OCI-LY3 (cell line): ENCODE results near the gene CKAP4.

Source experiments
- H2AFZ ChIP-seq: fragments of 200-600, 300-600 bp; shearing (Covaris generic); 2 replicates; pipeline ENCODE4 v1.6.0; 2014; ENCODE audit warnings: antibody characterized with exemption, low read depth, low read length
- H3K27ac ChIP-seq: fragments of 200-600, 300-600 bp; sonication (generic); 2 replicates; pipeline ENCODE4 v1.5.1; 2014; ENCODE audit warnings: mild to moderate bottlenecking, low read length, moderate library complexity, mixed read lengths
- H3K27me3 ChIP-seq: fragments of 200-600, 300-600 bp; sonication (generic); 2 replicates; pipeline ENCODE4 v1.6.1; 2014; ENCODE audit warnings: low read depth, low read length, mixed read lengths
- H3K36me3 ChIP-seq: fragments of 200-600, 300-600 bp; sonication (generic); replicated peaks from 2 replicates; pipeline ENCODE3; 2014; ENCODE audit warnings: low read depth, low read length, mixed read lengths
- H3K4me1 ChIP-seq: fragments of 300-600, 200-600 bp; sonication (generic); 2 replicates; pipeline ENCODE4 v1.6.1; 2014; ENCODE audit warnings: low read length, mixed read lengths
- H3K4me2 ChIP-seq: fragments of 200-600, 300-600 bp; sonication (generic); 2 replicates; pipeline ENCODE4 v1.6.1; 2014; ENCODE audit warnings: low read length, mixed read lengths
- H3K4me3 ChIP-seq: fragments of 300-600, 200-600 bp; sonication (generic); 2 replicates; pipeline ENCODE4 v1.5.1; 2014; ENCODE audit warnings: antibody characterized with exemption, mild to moderate bottlenecking, low read length, moderate library complexity
- H3K79me2 ChIP-seq: fragments of 300-600, 200-600 bp; shearing (Covaris generic); 2 replicates; pipeline ENCODE4 v1.6.1; 2014; ENCODE audit warnings: mild to moderate bottlenecking, low read length, mixed read lengths
- H3K9ac ChIP-seq: fragments of 300-600, 200-600 bp; shearing (Covaris generic); 2 replicates; pipeline ENCODE4 v1.6.0; 2014; ENCODE audit warnings: mild to moderate bottlenecking, low read length, moderate library complexity
- H3K9me3 ChIP-seq: fragments of 200-600, 300-600 bp; shearing (Covaris generic); 2 replicates; pipeline ENCODE4 v1.6.1; 2014; ENCODE audit warnings: low read length, mixed read lengths; ENCODE audit not compliant: insufficient read depth
- H4K20me1 ChIP-seq: fragments of 200-600, 300-600 bp; sonication (generic); 2 replicates; pipeline ENCODE4 v1.6.1; 2016; ENCODE audit warnings: low read length, mixed read lengths; ENCODE audit not compliant: insufficient read depth
- EZH2phosphoT487 ChIP-seq: fragments of 200-600 bp; shearing (Covaris generic); IDR thresholded peaks from 2 replicates; pipeline ENCODE4 v1.6.1; 2018; ENCODE audit warnings: antibody characterized with exemption, mixed run types, low read depth
- TF ChIP-seq, protein P1 (sequence below): fragments of 200-600, 300-600 bp; sonication (generic); IDR thresholded peaks from 2 replicates; pipeline ENCODE4 v1.5.1; 2014; ENCODE audit warnings: antibody characterized with exemption, low read length, low read depth

Gene CKAP4

GRCh38 chr12:106192659-106193393, 55.0 kb downstream of the CKAP4 start:
- Histone ChIP-seq H3K4me2 (no peak overlapping the region), H3K27me3 (peaks cover 14% of the 10 kb centered on the region; the same call in 1 of the 2 replicates), H3K9me3 (no peaks in the 10 kb centered on the region), H3K4me3 (no peak overlapping the region), H3K27ac (no peak overlapping the region), H3K9ac (no peak overlapping the region), H4K20me1 (no peaks in the 10 kb centered on the region), H3K4me1 (no peaks in the 10 kb centered on the region), H3K36me3 (no peaks in the 10 kb centered on the region), H2AFZ (no peak overlapping the region), H3K79me2 (no peaks in the 10 kb centered on the region)
- TF ChIP-seq, protein P1, sequence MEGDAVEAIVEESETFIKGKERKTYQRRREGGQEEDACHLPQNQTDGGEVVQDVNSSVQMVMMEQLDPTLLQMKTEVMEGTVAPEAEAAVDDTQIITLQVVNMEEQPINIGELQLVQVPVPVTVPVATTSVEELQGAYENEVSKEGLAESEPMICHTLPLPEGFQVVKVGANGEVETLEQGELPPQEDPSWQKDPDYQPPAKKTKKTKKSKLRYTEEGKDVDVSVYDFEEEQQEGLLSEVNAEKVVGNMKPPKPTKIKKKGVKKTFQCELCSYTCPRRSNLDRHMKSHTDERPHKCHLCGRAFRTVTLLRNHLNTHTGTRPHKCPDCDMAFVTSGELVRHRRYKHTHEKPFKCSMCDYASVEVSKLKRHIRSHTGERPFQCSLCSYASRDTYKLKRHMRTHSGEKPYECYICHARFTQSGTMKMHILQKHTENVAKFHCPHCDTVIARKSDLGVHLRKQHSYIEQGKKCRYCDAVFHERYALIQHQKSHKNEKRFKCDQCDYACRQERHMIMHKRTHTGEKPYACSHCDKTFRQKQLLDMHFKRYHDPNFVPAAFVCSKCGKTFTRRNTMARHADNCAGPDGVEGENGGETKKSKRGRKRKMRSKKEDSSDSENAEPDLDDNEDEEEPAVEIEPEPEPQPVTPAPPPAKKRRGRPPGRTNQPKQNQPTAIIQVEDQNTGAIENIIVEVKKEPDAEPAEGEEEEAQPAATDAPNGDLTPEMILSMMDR: no peak
- no peak for TF ChIP-seq EZH2phosphoT487

- no peaks in the 10 kb centered on the region for H4K20me1 ChIP-seq
- no peaks in the 10 kb centered on the region for H3K4me1 ChIP-seq
Measured at GRCh38 chr12:106190581-106190980, 57.2 kb downstream of the CKAP4 start.

DNA sequence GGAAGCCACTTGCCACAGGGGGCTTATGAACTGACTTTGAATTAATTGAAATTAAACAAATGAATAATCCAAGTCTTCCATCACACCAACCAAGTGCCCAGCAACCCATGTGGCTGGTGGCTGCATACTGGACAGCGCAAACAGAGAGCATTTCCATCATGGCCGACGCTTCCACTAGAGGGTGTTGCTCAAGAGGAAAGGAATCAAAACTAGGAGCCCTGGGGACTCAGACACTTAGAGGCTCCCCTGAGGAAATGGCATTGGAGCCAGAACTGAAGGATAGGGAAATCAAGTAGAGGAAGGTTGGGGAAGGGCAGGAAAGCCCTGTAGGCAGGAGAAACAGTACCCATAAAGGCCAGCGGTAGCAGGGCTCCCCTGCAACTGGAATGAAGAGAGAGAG, 58.5 kb downstream of the CKAP4 start:
- Histone ChIP-seq H3K4me1 (no peaks in the 10 kb centered on the region), H3K27me3 (peaks cover 23% of the 10 kb centered on the region), H2AFZ (no peak overlapping the region), H3K9ac (no peak overlapping the region), H3K4me2 (no peak overlapping the region), H3K4me3 (no peak overlapping the region), H3K79me2 (no peaks in the 10 kb centered on the region), H3K9me3 (no peaks in the 10 kb centered on the region), H3K27ac (no peak overlapping the region), H4K20me1 (no peaks in the 10 kb centered on the region), H3K36me3 (no peaks in the 10 kb centered on the region)
- TF ChIP-seq, protein P1: no peak
- TF ChIP-seq EZH2phosphoT487: no peak

More at GRCh38 chr12:106190581-106190980, 57.2 kb downstream of the CKAP4 start:
- no peak for TF ChIP-seq EZH2phosphoT487
- TF ChIP-seq, protein P1: no peak
- H3K9ac ChIP-seq: no peak overlapping the region
- H3K4me2 ChIP-seq: no peak overlapping the region
- H3K79me2 ChIP-seq: no peaks in the 10 kb centered on the region
- no peaks in the 10 kb centered on the region for H3K36me3 ChIP-seq
- H3K4me3 ChIP-seq: no peak overlapping the region
- no peak overlapping the region for H2AFZ ChIP-seq
- peaks cover 23% of the 10 kb centered on the region for H3K27me3 ChIP-seq
- no peaks in the 10 kb centered on the region for H3K9me3 ChIP-seq
- no peak overlapping the region for H3K27ac ChIP-seq

DNA sequence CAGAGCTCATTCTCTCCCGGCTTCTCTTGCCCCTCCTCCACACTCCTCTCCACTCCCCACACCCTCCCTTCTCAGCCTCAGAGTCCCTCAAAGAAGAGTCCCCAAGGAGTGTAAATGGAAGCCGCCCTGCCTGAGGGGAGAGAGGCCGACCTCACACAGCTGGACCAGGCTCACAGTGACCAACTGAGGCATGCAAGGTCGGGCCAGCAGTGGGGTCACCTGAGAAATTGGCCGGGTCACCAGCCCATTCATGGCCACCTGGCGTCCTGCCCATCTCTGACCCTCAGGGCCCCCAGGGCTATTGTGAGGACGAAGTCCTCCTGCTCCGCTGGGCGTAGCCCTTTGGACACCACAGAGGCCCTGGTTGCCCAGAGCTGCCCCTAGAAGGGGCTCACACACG, 59.6 kb downstream of the CKAP4 start:
- no peaks in the 10 kb centered on the region for H3K36me3 ChIP-seq
- H3K79me2 ChIP-seq: no peaks in the 10 kb centered on the region
- no peak overlapping the region for H3K9ac ChIP-seq
- TF ChIP-seq, protein P1: no peak
- TF ChIP-seq EZH2phosphoT487: no peak
- H3K27ac ChIP-seq: no peak overlapping the region
- H2AFZ ChIP-seq: no peak overlapping the region
- no peak overlapping the region for H3K4me3 ChIP-seq
- no peaks in the 10 kb centered on the region for H3K9me3 ChIP-seq
- no peaks in the 10 kb centered on the region for H4K20me1 ChIP-seq
- H3K4me2 ChIP-seq: no peak overlapping the region
- H3K27me3 ChIP-seq: peaks cover 23% of the 10 kb centered on the region
- H3K4me1 ChIP-seq: no peaks in the 10 kb centered on the region
